GM12873 (cell line): ENCODE data around the gene B3GNT9.

Source experiments
- TF ChIP-seq, protein P1 (sequence below): IDR thresholded peaks from 2 replicates; pipeline ENCODE4 v1.5.1; 2012; ENCODE audit warnings: low read depth, mild to moderate bottlenecking, moderate library complexity, low read length, control low read depth; ENCODE audit not compliant: insufficient read depth; ENCODE audit errors: missing control alignments

Gene B3GNT9, protein sequence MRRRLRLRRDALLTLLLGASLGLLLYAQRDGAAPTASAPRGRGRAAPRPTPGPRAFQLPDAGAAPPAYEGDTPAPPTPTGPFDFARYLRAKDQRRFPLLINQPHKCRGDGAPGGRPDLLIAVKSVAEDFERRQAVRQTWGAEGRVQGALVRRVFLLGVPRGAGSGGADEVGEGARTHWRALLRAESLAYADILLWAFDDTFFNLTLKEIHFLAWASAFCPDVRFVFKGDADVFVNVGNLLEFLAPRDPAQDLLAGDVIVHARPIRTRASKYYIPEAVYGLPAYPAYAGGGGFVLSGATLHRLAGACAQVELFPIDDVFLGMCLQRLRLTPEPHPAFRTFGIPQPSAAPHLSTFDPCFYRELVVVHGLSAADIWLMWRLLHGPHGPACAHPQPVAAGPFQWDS

DNA sequence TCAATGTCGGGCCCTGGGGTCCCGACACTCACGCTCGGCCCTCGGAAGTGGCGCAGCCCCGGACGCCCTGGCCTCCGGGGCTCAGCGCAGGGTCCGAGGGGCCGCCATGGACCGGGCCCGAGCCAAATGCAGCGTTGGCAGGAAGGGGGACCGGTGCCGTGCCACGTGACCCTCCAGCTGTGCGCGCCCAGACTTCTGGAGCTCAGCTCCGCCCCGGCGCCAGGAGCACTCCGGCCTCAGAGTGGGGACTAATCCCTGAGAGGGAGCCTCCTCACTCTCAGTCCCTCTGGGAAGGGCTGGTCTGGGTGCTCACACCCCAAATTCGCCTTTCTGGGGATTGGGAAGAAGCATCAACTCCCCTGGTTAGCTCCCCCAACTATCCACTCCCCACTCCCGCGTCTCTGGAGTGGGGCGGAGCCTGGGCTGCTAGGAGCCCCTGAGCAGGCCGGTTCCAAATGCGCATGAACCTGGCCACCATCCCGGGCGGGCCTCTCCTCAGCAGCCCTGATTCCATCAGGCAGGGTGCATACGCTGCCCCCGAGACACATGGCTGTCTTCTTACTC lies at the start of gene B3GNT9:
Gene B3GNT9, minus strand, starts transcription at position 166 of the 564 bp plus-strand sequence. CDS start 513 bp downstream, outside the sequence.
- TF ChIP-seq, protein P1, sequence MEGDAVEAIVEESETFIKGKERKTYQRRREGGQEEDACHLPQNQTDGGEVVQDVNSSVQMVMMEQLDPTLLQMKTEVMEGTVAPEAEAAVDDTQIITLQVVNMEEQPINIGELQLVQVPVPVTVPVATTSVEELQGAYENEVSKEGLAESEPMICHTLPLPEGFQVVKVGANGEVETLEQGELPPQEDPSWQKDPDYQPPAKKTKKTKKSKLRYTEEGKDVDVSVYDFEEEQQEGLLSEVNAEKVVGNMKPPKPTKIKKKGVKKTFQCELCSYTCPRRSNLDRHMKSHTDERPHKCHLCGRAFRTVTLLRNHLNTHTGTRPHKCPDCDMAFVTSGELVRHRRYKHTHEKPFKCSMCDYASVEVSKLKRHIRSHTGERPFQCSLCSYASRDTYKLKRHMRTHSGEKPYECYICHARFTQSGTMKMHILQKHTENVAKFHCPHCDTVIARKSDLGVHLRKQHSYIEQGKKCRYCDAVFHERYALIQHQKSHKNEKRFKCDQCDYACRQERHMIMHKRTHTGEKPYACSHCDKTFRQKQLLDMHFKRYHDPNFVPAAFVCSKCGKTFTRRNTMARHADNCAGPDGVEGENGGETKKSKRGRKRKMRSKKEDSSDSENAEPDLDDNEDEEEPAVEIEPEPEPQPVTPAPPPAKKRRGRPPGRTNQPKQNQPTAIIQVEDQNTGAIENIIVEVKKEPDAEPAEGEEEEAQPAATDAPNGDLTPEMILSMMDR = no peak

DNA sequence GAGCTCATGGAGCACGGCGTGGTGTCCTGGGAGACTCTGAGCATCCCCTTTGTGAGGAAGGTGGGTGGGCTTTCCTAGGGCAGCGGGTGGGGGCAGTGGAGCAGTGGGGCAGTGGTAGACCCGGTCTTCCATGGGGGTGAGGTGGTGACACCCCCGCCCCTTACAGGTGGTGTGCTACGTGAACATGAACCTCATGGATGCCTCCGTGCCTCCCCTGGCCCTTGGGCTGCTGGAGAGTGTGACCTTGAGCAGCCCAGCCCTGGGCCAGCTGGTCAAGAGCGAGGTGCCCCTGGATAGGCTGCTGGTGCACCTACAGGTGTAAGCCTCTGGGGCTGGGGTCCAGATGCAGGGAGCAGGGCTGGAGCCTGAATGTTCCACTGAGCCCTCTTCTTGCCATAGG lies 49.7 kb upstream of the B3GNT9 start:
- TF ChIP-seq, protein P1 = no peak

DNA sequence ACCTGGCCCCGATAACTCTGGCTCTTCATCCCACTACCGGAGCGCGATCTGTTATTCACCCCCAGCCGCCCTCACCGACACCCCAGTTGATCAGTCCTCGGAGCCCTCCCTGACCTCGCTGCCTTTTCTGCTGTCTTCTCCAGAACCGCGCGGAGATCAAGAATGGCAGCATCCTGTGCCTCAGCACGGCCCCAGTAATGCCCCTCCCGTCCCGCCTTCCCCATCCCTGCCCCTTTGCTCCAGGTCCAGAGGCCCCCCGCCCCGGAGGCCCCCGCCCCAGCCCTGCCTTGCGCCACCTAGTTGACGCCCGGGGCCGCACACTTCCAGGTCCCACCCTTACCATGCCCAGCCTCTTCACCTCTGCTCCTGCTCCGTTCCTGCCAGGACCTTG lies 49.0 kb upstream of the B3GNT9 start:
- TF ChIP-seq, protein P1 = no peak

DNA sequence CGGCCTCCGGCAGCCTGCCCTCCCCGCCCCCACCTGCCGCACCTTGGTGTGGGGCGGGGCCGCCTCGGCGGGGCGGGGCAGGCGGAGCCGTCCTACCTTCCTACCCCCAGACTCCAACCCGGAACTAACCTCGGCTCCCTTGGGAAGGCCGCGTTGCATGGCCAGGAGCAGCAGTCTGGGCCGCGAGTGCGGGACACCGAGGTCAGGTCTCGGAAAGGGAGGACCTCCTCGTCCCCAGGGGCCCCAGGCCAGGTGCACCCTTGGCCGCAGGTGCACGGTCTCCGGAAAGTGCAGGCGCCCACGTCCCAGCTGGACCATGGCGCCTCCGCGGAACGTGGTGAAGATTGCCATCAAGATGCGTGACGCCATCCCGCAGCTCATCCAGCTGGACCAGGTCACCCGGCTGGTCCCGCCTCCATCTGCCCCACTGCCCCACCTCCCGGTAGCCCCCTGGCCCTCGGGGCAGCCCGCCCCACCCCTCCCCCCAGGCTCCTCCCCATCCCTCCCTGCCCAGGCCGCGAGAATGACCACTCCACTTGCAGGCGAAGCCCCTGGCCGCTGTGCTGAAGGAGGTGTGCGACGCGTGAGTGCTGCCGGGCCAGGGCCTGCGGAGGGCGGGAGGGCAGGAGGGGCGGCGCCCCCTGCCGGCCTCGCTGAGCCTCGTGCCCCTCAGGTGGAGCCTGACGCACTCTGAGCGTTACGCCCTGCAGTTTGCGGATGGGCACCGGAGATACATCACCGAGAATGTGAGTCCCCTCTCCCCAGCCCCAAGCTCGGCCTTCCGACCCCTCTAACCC lies 48.4 kb upstream of the B3GNT9 start, which contains the start of gene ELMO3:
Gene ELMO3, plus strand, starts transcription at position 121 of the 797 bp plus-strand sequence. Its CDS starts 196 bp downstream, at position 317.
- TF ChIP-seq, protein P1 = peak; percentile 26

DNA sequence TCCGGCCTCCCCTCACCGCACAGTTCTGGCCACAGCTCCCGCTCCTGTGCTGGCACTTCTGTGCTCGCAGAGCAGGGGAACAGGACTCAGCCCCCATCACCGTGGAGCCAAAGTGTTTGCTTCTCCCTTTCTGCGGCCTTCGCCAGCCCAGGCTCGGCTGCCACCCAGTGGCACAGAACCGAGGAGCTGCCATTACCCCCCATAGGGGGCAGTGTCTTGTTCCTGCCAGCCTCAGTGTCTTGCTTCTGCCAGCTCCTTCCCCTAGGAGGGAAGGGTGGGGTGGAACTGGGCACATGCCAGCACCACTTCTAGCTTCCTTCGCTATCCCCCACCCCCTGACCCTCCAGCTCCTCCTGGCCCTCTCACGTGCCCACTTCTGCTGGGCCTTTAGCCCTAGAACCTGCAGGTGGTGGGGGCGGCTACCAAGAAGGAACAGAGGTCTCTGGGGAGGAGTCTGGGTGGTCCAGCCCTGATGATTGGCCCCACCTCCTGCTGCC lies 47.5 kb upstream of the B3GNT9 start:
- TF ChIP-seq, protein P1 = peak; percentile 69

DNA sequence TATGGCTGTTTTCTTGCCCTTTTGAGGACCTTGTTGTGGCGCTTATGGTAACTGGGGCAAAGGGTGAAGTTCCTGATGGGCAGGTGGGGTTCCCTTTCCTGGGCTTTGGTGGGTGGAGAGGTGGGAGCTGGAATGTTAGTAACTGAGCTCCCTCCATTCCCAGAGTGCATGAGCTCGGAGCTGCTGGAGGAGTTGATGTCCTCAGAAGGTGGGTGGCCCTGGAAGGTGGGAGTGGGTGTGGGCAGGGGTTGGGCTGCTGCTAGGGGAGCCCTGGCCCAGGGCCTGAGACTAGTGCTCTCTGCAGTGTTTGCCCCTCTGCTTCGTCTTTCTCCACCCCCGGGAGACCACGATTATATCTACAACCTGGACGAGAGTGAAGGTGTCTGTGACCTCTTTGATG lies 46.9 kb upstream of the B3GNT9 start:
- TF ChIP-seq, protein P1 = no peak

DNA sequence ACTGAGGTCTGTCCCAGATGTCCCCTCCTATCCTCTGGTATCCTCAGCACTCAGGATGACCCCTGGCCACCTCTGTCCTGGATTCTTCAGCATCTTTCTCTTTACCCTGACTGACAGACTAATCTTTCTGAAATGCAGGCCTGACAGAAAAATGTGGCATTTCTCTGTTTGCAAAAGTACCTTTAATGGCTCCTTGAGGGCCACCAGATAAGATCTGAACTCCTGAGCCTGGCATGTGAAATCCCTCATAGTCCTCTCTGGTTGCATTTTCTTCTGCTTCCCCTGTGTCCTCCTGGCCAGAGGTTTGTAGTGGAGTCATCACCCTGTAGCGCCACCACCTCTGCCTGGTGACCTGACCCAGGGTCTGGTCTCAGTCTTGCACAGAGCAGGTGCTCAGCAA lies 46.1 kb upstream of the B3GNT9 start:
- TF ChIP-seq, protein P1 = no peak
